GM12878 (cell line): ENCODE results near the gene BRD3. TPM values are rescaled to one million over a fixed set of nuclear protein-coding genes. Genes with fewer than 3 reads are reported as not detected.

Source experiments
- ATAC-seq: fragments of 200-7000 bp; cut with Tn5 transposase; 3 replicates; pipeline ENCODE4 v1.9.1; 2020; ENCODE audit warnings: mild to moderate bottlenecking, moderate library complexity
- BruUV-seq: library from RNA; stranded (reverse); fragments of 400-500 nt; replicated peaks from 2 replicates; lab custom pipeline; 2021; lab: Mats Ljungman, UMichigan
- CTCF ChIA-PET: fragments of 300-600 bp; sonication (Branson Sonifier 250); formaldehyde crosslinking; extraction: SDS; loops from one replicate; lab custom pipeline; 2021; ENCODE audit warnings: inconsistent platforms; lab: Yijun Ruan, JAX
- POLR2A ChIA-PET: fragments of 350-600 bp; formaldehyde crosslinking; extraction: SDS; loops from one replicate; lab custom pipeline; 2021; ENCODE audit warnings: inconsistent platforms; lab: Charles Lee
- RAD21 ChIA-PET: fragments of 300-600 bp; sonication (Branson Sonifier 250); formaldehyde crosslinking; loops from one replicate; lab custom pipeline; 2023; ENCODE audit warnings: antibody characterized with exemption; ENCODE audit not compliant: unreplicated experiment; lab: Charles Lee
- SMC1A ChIA-PET: fragments of 300-600 bp; sonication (Branson Sonifier 250); formaldehyde crosslinking; loops from one replicate; lab custom pipeline; 2023; ENCODE audit not compliant: unreplicated experiment, uncharacterized antibody; lab: Charles Lee
- DNase-seq: peaks from one replicate; pipeline ENCODE4 v3.0.0-alpha.2; 2011; ENCODE audit warnings: low read depth, low spot score
- FAIRE-seq: peaks from 3 replicates; lab custom pipeline; 2011; peaks lifted over from hg19 to GRCh38; lab: Jason Lieb, UNC
- H2AFZ ChIP-seq: 2 replicates; pipeline ENCODE4 v1.6.0; 2011; ENCODE audit warnings: low read depth, low read length, control low read depth; ENCODE audit not compliant: control insufficient read depth
- H3K27ac ChIP-seq: 2 replicates; pipeline ENCODE4 v1.5.1; 2011; ENCODE audit warnings: control low read depth; ENCODE audit not compliant: control insufficient read depth, insufficient read depth
- H3K27me3 ChIP-seq, 2 experiments: replicated peaks in 1 of 2; 2 replicates each; pipeline versions ENCODE4 v1.6.0 to v1.6.1; 2011; ENCODE audit warnings: low read length in 1 of 2; ENCODE audit not compliant: control insufficient read depth in 2 of 2, insufficient read depth in 2 of 2
- H3K36me3 ChIP-seq, 2 experiments: 2 replicates each; pipeline ENCODE4 v1.5.1; 2011; ENCODE audit warnings: low read length in 1 of 2; ENCODE audit not compliant: control insufficient read depth in 2 of 2, insufficient read depth in 2 of 2
- H3K4me1 ChIP-seq: 2 replicates; pipeline ENCODE4 v1.6.1; 2011; ENCODE audit warnings: mild to moderate bottlenecking, low read length, moderate library complexity, mixed read lengths; ENCODE audit not compliant: control insufficient read depth, insufficient read depth
- H3K4me2 ChIP-seq: 2 replicates; pipeline ENCODE4 v1.6.0; 2011; ENCODE audit warnings: control low read depth; ENCODE audit not compliant: control insufficient read depth, insufficient read depth
- H3K4me3 ChIP-seq: fragments of 200-600 bp; sonication (generic); 2 replicates; pipeline ENCODE4 v1.5.1; 2016
- H3K79me2 ChIP-seq: 2 replicates; pipeline ENCODE4 v1.6.0; 2011; ENCODE audit warnings: low read length; ENCODE audit not compliant: control insufficient read depth, insufficient read depth
- H3K9ac ChIP-seq: 2 replicates; pipeline ENCODE4 v1.8.0; 2011; ENCODE audit warnings: low read length, control low read depth, mixed read lengths; ENCODE audit not compliant: control insufficient read depth, insufficient read depth
- H3K9me3 ChIP-seq: replicated peaks from 3 replicates; pipeline ENCODE4 v1.5.1; 2011; ENCODE audit warnings: mild to moderate bottlenecking, low read length; ENCODE audit not compliant: control insufficient read depth, insufficient read depth
- H4K20me1 ChIP-seq: 2 replicates; pipeline ENCODE4 v1.6.0; 2011; ENCODE audit not compliant: control insufficient read depth, insufficient read depth
- ATF7 ChIP-seq: fragments of 450-650 bp; IDR thresholded peaks from 2 replicates; pipeline ENCODE4 v1.6.1; 2016; ENCODE audit warnings: low read depth, mild to moderate bottlenecking
- IRF4 ChIP-seq: IDR thresholded peaks from 2 replicates; pipeline ENCODE4 v1.6.1; 2011; ENCODE audit warnings: low read depth, low read length
- PML ChIP-seq: IDR thresholded peaks from 2 replicates; pipeline ENCODE4 v1.6.1; 2012; ENCODE audit warnings: low read length, inconsistent platforms
- POLR2AphosphoS2 ChIP-seq: IDR thresholded peaks from 2 replicates; pipeline ENCODE4 v1.6.1; 2011; ENCODE audit warnings: low read depth, mild to moderate bottlenecking, low read length, improper control_type of control experiment, moderate library complexity
- POLR2AphosphoS5 ChIP-seq: IDR thresholded peaks from 2 replicates; pipeline ENCODE4 v1.6.1; 2011; ENCODE audit warnings: mild to moderate bottlenecking, low read length, inconsistent platforms
- PRDM15 ChIP-seq: fragments of 450-650 bp; formaldehyde crosslinking; IDR thresholded peaks from 2 replicates; pipeline ENCODE4 v1.4.0; 2020; ENCODE audit warnings: mild to moderate bottlenecking, moderate library complexity
- RFX5 ChIP-seq: IDR thresholded peaks from 2 replicates; pipeline ENCODE4 v1.6.1; 2011; ENCODE audit warnings: low read depth, low read length, improper control_type of control experiment
- SMAD1 ChIP-seq: fragments of 450-650 bp; IDR thresholded peaks from 2 replicates; pipeline ENCODE4 v1.6.1; 2018; ENCODE audit warnings: mild to moderate bottlenecking, low read depth; ENCODE audit not compliant: partially characterized antibody
- SMC3 ChIP-seq: IDR thresholded peaks from 2 replicates; pipeline ENCODE4 v1.6.1; 2011; ENCODE audit warnings: low read length, improper control_type of control experiment, borderline replicate concordance
- USF2 ChIP-seq: IDR thresholded peaks from 2 replicates; pipeline ENCODE4 v1.6.1; 2011; ENCODE audit warnings: low read depth, low read length, improper control_type of control experiment, borderline replicate concordance
- ZNF207 ChIP-seq: fragments of 450-650 bp; IDR thresholded peaks from 2 replicates; pipeline ENCODE4 v1.6.1; 2014; ENCODE audit warnings: antibody characterized with exemption, mild to moderate bottlenecking, borderline replicate concordance
- WGBS: methylation state at CpG from one replicate; pipeline ENCODE4 v1.1.6; 2016; ENCODE audit warnings: low lambda C conversion rate; ENCODE audit not compliant: insufficient replicate concordance, insufficient coverage; ENCODE audit errors: missing lambda C conversion rate; 5-methylcytosine and 5-hydroxymethylcytosine counted together
- in situ Hi-C: fragments of 300-500 bp; cut with MboI; formaldehyde crosslinking; loops from 9 replicates; pipeline ENCODE4 v1.14.3; 2018; ENCODE audit warnings: mixed read lengths
- intact Hi-C: fragments of 100-400 bp; cut with micrococcal nuclease; formaldehyde crosslinking; loops from one replicate; pipeline ENCODE4 v1.14.2; 2022; ENCODE audit not compliant: unreplicated experiment
- polyA plus RNA-seq, 11 experiments: library from polyadenylated mRNA; depleted of rRNA in 4 of 11; unstranded in 6 of 11; stranded (reverse) in 5 of 11; fragments of >200 nt; fragmentation: Nextera tagmentation in 4 of 11; fragmentation: Illumina TruSeq in 1 of 11; extraction: Ambion mirVana in 4 of 11; extraction: Trizol in 1 of 11; gene quantifications; 1 replicate in 1 of 11; 2 replicates in 10 of 11; pipeline versions ENCODE4 v1.2.1 to v1.2.3, GENCODE V29; 2011 to 2016; ENCODE audit warnings: inconsistent platforms in 2 of 11, missing spikeins in 2 of 11, low read depth in 1 of 11
- total RNA-seq, 4 experiments: library from RNA; depleted of rRNA in 3 of 4; stranded (reverse); fragments of >200 nt in 3 of 4; fragmentation: Illumina TruSeq in 1 of 4; extraction: Trizol in 1 of 4; gene quantifications; 2 replicates each; pipeline versions ENCODE4 v1.2.1 to v1.2.3, GENCODE V29; 2013 to 2021
- TF ChIP-seq, protein P1 (sequence below): fragments of 450-650 bp; IDR thresholded peaks from 2 replicates; pipeline ENCODE4 v1.6.1; 2017; ENCODE audit warnings: antibody characterized with exemption, mild to moderate bottlenecking, moderate library complexity
- TF ChIP-seq, protein P2 (sequence below): IDR thresholded peaks from 2 replicates; pipeline ENCODE4 v1.6.1; 2011; ENCODE audit warnings: borderline replicate concordance, low read depth, mild to moderate bottlenecking, moderate library complexity, low read length; ENCODE audit not compliant: insufficient read depth, poor library complexity, severe bottlenecking

Gene BRD3
- total and polyA plus RNA-seq, 10 of the 15 experiments (the other 5 are each of a cell fraction or from before 2014, with no cell fraction given): 0.53 to 20.8 (median 4.8) TPM

- TF ChIP-seq POLR2AphosphoS2 (no peak), SMC3 (no peak), USF2 (no peak), IRF4 (no peak), ATF7 (no peak), SMAD1 (no peak)
- TF ChIP-seq, protein P1, sequence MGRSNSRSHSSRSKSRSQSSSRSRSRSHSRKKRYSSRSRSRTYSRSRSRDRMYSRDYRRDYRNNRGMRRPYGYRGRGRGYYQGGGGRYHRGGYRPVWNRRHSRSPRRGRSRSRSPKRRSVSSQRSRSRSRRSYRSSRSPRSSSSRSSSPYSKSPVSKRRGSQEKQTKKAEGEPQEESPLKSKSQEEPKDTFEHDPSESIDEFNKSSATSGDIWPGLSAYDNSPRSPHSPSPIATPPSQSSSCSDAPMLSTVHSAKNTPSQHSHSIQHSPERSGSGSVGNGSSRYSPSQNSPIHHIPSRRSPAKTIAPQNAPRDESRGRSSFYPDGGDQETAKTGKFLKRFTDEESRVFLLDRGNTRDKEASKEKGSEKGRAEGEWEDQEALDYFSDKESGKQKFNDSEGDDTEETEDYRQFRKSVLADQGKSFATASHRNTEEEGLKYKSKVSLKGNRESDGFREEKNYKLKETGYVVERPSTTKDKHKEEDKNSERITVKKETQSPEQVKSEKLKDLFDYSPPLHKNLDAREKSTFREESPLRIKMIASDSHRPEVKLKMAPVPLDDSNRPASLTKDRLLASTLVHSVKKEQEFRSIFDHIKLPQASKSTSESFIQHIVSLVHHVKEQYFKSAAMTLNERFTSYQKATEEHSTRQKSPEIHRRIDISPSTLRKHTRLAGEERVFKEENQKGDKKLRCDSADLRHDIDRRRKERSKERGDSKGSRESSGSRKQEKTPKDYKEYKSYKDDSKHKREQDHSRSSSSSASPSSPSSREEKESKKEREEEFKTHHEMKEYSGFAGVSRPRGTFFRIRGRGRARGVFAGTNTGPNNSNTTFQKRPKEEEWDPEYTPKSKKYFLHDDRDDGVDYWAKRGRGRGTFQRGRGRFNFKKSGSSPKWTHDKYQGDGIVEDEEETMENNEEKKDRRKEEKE: no peak
Measured at GRCh38 chr9:134037641-134038040, 30.2 kb downstream of the BRD3 start (continued).

GRCh38 chr9:134036130-134036529 lies 31.7 kb downstream of the BRD3 start:
- ChIA-PET RAD21 (no interaction called here), SMC1A (no interaction called here), CTCF (no interaction called here), POLR2A (no interaction called here)
- H3K4me2 ChIP-seq: no peak overlapping the region
- no peaks in the 10 kb centered on the region for H3K9me3 ChIP-seq
- H3K27me3 ChIP-seq: no peaks in the 10 kb centered on the region
- H3K9ac ChIP-seq: no peak overlapping the region
- H3K27ac ChIP-seq: no peak overlapping the region
- H2AFZ ChIP-seq: no peak overlapping the region
- no peaks in the 10 kb centered on the region for H4K20me1 ChIP-seq
- no peak overlapping the region for H3K4me3 ChIP-seq
- ATAC-seq: no peak
- H3K79me2 ChIP-seq: no peaks in the 10 kb centered on the region
- intact Hi-C loops (no loop called here), in situ Hi-C loops (no loop called here)
- no TSS peak for BruUV-seq
- 97% methylated on average over 15 of the region's 16 CpGs for WGBS
- DNase-seq: no peak
- no peak for FAIRE-seq
- peaks cover 0 to 20% of the 10 kb centered on the region in 2 experiments; a peak in 3 of 4 replicates for H3K36me3 ChIP-seq
- no peaks in the 10 kb centered on the region for H3K4me1 ChIP-seq
- TF ChIP-seq, protein P2, sequence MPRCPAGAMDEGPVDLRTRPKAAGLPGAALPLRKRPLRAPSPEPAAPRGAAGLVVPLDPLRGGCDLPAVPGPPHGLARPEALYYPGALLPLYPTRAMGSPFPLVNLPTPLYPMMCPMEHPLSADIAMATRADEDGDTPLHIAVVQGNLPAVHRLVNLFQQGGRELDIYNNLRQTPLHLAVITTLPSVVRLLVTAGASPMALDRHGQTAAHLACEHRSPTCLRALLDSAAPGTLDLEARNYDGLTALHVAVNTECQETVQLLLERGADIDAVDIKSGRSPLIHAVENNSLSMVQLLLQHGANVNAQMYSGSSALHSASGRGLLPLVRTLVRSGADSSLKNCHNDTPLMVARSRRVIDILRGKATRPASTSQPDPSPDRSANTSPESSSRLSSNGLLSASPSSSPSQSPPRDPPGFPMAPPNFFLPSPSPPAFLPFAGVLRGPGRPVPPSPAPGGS: no peak
- no peak for TF ChIP-seq ZNF207
- TF ChIP-seq POLR2AphosphoS5: no peak
- no peak for TF ChIP-seq PML
- no peak for TF ChIP-seq RFX5
- TF ChIP-seq PRDM15 (CRISPR knock-in tag): no peak
